ENCODE measurements around the gene HYDIN.
"Not testable (repeated sequence)": the region's sequence is repeated elsewhere in the genome, so short reads cannot be mapped to it uniquely, and the experiment has no call there.

DNA sequence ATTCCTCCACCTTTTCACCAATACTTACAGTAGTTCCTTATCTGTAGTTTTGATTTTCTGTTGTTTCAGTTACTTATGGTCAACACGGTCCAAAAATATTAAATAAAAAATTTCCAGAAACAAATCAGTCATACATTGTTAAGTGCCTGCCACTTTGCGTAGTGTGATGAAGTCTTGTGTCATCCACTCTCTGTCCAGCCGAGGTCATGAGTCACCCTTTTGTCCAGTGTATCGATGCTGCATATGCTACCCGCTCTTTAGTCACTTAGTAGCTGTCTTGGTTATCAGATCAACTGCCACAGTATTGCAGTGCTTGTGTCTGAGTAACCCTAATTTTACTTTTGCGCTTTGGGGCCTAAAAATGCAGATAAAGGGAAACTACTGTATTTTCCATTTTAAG is 146.9 kb downstream of the HYDIN start:
- not testable (repeated sequence) for TF ChIP-seq POLR2AphosphoS5, CTCF, POLR2A, EP300 (IDR thresholded peaks at IDR 0.05)

All from suprapubic skin (tissue), 4 donors.